GM21825 (cell line): ENCODE measurements around the gene PNP.
"Not testable (repeated sequence)": the region's sequence is repeated elsewhere in the genome, so short reads cannot be mapped to it uniquely, and the experiment has no call there.

Experiments used
- ATAC-seq: cut with Tn5 transposase; IDR thresholded peaks from one replicate; pipeline ENCODE4 v1.9.1; 2021; ENCODE audit warnings: mild to moderate bottlenecking, moderate library complexity; ENCODE audit not compliant: unreplicated experiment

PNP gene

DNA sequence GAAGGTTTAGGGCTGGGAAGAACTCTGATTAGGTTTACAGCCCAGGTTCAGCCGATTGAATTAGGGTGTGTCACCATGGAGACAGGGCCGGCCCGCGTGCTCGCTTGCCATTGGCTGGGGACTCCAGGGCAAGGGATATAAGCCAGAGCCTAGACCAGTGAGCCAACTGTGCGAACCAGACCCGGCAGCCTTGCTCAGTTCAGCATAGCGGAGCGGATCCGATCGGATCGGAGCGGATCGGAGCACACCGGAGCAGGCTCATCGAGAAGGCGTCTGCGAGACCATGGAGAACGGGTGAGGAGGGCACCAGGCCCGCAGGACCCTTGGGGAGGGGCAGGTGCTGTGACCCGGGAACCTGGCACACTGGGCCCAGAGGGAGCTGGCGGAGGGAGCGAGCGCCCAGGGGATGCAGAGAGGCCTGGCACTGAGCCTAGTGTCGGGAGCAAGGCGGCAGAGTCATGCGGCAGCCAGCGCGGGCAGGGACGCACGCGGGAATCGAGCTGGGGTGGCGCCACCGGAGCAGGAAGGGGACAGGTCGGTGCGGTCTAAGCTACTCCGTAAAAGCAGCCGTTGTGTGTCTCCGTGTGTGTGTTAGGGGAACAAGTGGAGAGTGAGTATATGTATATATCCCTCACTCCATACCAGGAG, at the start of gene PNP:
Gene PNP (plus strand): TSS at position 165 of the 648 bp plus-strand sequence. CDS start 119 bp downstream, at position 284.
- peak; percentile 94 for ATAC-seq

DNA sequence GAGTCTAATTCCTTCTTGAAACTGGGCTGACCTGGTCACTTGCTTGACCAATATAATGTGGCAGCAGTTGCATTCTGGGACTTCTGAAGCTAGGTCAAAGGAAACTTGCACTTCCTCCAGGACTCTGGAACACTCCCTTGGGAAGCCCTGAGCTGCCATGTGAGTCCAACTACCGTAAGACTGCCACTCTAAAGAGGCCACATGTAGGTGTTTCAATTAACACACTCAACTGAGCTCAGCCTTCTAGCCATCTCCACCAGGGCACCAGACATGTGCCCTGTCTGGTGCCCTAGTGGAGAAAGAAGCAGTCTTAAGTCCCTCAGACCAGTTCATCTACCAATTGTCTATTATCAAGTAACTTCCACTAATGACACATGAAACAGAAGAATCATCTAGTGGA, 49.8 kb upstream of the PNP start:
- ATAC-seq = no peak

DNA sequence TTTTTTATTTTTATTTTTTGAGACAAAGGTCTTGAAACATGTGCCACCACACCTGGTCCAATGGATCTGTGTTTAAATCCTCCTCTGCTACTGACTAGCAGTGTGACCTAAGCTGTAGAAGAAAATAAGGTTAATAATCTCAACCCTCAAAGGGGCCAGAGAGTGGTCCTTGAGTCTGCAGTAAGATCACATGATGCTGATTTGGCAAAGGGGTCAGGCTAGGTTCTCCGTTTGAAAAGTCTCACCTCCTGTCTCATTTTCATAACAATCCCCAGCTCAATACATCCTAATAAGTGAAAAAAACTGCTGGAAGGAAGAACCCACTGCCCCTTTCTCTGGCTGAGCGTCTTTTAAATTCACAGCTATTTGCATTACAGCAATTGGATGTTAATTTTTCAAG, 47.9 kb upstream of the PNP start:
- ATAC-seq = no peak

DNA sequence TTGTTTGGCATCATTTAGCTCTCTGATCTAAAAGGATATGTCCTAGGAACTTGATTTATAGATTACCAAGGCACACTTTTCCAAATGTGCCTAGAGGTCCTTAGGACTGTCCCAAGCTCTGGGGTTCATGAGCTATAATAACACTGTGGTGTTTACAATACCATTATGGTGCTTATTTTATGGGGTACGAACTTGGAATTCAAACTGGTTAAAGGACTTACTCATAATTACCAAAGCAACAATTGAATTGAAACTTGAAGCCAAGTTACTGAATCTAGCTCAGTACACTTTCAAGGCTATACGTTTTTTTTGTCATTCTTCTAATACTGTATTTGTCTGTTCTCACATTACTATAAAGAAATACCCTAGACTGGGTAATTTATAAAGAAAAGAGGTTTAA, 46.3 kb upstream of the PNP start:
- no peak for ATAC-seq

DNA sequence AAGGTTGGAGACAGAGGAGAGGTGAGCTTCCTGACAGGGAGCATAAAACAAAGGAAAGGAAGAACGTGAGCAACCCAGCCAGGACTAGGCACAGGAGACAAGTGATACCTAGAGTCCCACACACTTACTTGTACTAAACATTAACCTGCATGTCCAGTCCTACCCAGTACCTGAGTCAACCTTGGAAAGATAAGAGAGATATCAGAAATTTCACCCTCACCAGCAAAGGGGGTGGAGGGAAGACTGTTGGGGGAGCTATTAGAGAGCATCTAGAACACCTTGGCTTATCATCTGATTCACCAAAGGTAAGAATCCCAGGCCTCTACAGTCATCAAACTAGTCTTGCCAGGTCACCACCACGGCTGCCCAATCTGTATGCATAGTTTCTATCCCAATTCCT, 44.4 kb upstream of the PNP start:
- no peak for ATAC-seq

DNA sequence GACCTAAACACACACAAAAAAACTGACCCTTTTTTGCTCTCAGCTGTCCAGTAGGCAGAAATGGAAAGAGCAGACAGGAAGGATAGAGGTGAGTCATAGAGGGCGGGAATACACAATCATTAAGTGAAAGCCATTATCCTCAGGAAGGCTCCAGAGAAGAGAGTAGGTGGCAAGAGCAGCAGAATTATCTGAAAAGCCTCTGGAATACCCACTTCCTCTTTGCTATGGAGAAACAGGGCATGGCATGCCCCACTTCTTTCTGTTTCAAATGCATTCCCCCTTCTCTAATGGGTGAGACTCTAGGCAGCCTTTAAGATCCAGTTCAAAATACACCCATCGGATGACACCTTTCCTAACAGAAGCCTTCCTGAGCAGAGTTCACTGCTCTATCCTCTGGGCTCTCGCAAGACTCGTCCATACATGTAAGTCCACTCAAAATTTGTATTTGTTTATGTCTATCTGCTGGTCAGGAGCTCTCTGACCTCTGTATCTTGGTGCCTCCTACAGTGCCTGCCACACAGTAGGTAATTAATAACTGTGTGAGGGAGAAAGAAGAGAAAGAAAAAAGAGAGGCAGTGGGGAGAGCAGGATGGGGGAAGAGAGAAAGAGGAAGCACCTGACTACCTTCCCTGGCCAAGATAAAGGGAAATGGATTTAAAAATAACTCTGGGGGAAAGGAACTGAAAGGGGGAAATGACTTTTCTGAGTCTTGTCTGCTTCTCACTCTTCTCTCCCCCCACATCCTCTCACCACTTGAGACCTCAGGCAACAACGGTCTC, 41.8 kb upstream of the PNP start:
- peak; percentile 74 for ATAC-seq

DNA sequence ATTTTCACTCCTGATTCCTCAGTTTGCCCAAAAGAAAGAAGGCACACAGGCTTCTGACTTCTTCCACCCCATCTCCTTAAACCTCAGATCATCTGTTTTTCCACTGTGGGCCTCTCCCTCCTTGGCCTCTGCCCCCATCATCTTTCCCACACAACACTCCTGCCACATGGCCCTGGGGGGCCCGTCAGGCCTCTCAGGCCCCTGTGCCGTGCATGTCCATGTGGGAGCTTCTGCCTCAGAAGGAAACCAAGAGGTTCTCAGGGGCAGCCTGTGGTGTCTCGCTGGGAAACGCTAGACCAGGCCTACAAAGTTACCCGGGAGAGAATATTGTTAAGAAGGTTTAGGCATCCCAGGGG, 41.2 kb upstream of the PNP start:
- peak; percentile 31 for ATAC-seq

DNA sequence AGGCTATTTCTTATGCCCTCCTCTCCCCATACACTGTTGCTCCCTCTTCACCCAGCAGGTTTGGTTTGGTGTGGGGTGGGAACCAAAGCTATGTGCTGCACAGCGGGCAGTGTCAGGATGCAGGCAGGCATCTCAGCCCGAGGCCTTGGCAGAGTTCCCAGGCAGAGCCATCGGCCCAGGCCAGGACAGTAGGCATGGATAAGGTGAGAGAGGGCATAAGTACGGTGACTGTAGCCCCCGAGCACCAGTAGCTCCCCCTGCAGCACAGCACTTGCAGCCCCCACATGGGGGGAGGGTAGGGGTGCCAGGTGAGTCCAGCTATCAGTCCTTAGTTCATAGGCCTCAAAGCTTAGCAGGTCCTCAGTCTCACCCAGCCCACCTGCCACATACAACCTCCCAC, 40.4 kb upstream of the PNP start:
- ATAC-seq = no peak

DNA sequence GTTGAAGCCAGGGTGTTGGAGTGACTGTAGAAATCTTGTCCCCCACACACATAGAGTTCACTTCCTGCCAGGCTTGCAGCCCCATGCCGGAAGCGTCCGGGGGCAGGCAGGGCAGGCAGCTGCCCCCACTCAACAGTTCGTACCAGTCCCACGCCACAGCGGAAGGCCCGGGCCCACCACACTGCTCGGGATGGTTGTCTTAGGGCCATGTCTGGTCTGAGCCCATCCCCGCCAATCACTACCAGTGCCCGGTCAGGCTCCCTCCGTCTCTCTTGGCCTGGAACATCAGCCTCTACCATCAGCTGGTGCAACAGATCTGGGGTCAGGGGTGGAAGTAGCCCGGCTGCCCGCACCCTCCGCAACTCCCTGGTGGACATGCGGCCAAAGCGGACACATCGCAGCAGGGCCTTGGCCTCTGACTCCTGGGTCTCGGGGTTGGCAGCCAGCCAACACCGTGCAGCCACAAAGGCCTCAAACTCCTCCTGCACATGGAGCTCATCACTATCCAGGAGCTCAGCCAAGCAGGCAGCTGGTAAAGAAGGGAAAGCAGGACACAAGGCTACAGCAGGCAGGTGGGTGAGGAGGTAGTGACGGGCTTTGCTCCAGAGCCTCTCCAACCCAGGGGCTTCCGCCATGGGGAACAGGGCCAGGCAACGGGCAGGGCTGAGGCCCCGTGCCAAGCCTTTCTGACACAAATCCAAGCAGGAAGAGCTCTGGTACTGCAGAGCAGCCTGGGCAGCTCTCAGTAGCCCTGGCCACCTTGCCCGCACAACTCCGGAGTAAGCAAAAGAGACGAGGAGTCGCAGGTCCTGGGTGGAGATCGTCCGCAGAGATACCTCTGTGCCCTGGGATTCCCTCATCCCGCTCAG, 39.2 kb upstream of the PNP start:
- no peak for ATAC-seq

DNA sequence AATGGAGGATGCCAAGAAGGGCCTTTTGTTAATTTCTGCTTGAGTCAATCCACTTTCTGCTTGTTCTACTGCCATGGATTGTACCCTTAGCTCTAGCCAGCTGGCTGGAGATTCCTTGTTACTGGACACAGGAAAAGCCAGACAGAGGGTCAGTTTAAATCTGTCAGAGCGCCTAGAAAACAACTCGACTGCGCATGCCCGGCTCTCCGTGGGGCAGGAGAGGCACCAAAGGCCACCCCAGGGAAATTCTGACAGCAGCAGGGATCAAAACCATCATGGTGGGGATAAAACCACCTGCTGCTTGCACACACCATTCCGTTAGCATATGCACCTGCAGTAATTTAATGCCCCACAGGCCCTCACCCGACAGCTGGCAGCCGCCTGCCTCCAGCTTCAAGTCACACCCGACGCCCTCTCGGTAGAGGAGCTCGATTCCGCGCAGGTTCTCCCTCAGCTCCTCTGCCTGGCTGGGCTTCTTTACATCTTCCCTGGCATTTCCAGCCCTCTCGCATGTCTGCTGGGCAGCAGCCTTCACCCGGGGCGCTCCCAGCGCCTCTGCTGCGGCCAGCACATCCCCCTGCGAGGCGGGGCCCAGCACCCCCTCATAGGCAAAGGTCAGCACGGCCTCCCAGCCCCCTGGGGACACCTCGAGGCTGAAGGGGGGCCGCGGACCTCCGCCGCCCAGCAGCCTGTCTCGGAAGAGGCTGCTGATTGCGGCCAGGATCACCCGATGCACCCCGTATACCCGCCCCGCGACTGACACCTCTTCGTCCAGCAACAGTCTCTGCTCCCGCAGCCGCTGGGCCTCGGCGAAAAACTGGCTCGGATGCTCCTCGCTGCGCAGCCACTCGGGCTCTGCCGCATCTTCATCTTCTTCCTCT, 34.3 kb upstream of the PNP start:
- no peak for ATAC-seq

DNA sequence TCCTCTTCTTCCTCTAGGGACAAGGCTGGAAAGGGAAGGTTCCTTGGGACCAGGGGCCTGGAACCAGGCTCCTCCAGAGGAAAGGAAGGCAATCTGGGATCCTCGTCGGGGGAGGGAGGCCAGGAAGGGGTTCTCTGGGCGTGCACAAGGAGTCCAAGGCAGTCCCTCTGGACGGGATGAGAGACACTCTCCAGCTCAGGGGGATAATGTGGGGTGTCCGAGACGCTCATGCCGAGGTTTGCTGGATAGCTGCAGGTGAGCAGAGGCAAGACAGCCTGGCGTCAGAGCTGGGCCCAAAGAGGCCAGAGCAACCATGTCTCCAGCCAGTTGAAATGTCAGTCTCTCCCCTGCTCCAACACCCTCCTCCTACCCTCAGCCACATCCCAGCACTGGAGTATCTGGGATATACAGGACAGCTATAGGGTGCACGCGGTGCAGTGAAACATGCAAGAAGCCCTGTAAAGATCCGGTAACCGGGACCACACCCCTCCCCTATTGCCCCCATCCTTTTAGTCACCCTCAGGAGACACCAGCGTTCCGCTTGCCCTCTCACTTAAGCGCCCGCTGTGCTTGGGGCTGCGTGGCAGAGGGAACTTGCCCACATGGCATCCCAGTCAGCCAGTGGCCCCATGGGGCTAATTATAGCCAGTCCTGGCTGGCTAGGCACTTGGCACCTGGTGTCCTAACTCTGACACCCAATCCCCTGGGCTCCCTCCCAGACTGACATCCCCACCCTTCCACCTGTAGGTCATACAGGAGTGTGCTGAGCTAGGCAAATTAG, 33.4 kb upstream of the PNP start, which contains the start of gene KLHL33:
Gene KLHL33 (minus strand): TSS at position 585 of the 781 bp plus-strand sequence. CDS start 355 bp downstream, at position 230.
- no peak for ATAC-seq

DNA sequence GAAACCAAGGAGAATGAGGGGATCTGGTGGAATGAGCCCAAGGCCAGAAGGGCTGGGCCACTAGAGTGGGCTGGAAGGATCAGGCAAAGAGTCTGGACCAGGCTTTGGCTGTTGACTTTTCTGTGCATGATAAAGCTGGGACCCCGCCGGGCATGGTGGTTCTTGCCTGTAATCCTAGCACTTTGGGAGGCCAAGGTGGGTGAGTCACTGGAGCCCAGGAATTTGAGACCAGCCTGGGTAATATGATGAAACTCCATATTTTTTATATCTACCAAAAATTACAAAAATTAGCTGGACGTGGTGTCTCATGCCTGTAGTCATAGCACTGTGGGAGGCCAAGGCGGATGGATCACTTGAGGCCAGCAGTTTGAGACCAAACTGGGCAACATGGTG, 32.8 kb upstream of the PNP start:
- ATAC-seq = no peak

DNA sequence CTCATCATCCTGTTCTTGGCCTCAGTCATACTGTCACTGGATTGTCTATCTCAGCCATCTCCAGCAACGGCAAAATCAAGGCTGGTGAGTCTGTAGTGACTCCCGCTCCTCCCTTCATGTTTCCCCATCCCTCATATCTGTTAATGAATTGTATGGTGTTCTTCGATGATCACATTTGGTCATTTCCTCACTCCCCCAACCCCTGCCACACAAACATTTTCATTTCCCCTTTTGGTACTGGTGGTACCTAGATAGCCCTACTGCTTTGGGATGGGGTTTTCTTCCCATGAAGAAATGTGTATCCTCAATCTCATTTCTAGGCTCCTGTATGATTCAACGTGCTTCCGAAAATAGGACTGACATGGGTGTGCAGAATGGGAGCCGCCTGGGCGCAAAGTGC, 30.5 kb upstream of the PNP start:
- ATAC-seq = no peak

DNA sequence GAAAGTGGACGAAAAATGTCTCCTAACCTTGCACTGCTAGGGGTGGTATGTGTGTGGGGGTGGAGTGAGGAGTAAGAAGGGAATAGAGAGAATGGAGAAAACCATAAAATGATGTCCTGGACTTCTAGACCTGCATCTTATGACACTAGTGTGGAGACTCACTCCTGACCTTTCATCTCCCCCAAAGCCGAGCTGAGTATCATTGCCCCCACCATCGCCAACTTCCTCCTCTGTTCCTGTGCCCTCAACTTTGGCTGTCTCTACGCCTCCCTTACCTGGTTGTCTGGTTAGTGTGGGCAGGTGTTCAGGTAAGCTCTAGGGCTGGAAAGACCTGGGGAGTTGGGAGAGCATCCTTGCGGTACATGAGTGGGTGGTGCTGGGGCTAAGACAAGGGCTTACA, 28.7 kb upstream of the PNP start:
- ATAC-seq = no peak

DNA sequence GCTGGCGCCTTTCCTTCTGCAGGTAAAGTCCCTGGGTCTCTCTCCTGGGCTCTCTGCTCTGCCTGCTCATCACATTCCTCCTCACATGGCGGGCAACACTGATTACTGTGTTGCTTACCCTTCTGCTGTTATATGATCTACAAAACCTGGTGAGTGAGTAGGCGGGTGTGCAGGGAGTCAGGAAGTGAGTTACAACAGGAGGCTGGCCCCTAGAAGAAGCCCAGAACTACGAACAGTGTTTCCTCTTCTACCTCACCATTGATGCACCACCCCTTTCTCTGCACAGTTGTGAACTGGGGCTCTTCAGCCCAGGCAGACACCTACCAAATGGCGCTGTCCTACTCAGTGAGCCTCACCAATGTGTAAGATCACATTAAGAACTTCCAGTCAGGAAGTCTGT, 28.3 kb upstream of the PNP start:
- no peak for ATAC-seq

DNA sequence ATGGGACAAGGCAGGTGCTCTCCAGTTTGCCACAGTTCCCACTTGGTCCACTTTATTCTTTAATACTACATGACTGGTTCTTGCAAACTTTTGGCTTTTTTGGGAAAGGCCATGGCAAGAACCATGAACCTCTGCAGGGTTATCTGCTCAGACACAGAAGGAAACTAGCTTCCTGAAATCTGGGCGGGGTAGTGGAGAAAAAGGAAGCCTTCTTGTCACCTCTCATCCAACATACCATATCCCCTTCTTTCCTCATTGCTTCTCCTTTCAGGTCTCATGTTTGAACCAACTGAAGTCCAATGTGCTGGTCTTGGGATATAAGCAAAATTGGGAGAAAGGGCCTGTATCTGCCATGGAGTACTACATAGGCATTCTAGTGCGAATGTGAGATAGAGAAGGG, 27.7 kb upstream of the PNP start:
- no peak for ATAC-seq

DNA sequence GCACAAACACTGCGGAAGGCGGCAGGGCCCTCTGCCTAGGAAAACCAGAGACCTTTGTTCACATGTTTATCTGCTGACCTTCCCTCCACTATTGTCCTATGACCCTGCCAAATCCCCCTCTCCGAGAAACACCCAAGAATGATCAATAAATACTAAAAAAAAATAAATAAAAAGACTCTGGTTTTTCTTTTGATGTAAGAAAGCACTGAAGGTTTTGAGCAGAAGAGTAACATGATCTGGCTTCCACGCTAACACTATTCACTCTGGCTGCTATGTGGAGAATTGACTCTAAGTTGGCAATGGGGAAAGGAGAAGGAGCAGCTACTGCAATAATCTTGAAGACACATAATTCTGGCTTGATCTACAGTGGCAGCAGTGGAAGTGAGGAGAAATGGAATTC, 25.6 kb upstream of the PNP start:
- ATAC-seq = not testable (repeated sequence)

DNA sequence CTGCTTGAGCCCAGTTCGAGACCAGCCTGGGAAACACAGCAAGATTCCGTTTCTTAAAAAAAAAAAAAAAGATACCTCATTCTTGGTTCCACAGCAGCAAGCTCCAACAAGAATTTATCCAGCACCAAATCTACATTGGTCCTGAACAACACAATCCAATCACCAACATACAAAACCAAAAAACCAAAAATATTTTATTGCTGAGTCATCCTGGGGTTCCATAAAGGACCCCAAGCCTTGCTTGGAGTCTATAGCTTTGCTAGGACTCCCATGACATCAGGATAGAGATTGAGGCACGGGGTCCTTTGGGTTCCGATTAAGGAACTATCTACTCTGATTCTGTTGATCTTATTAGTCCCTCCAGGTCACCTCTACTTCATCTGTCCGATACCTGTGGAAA, 22.3 kb upstream of the PNP start:
- no peak for ATAC-seq

DNA sequence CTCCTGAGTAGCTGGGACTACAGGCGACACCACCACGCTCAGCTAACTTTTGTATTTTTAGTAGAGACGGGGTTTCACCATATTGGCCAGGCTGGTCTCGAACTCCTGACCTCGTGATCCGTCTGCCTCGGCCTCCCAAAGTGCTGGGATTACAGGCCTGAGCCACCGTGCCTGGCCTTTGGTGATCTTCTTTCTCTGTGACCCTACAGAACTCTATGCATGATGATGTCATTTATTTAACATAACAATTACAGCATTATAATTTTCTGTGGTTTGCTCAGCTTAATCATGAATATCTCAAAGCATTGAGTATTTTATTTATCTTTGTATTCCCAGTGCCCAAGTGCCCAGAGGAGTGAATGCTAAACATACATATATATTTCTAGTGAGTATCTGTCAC, 16.4 kb upstream of the PNP start:
- not testable (repeated sequence) for ATAC-seq
